H9 (cell line): ENCODE results near the gene DELE1. TPM values are rescaled to one million over a fixed set of nuclear protein-coding genes. Genes with fewer than 3 reads are reported as not detected.

Experiments used
- DNase-seq: peaks from one replicate; pipeline ENCODE4 v3.0.0-alpha.2; 2017
- H2AFZ ChIP-seq: one replicate; pipeline ENCODE4 v1.6.1; 2013; ENCODE audit warnings: mild to moderate bottlenecking, low read length, control low read depth, moderate library complexity
- H2AK5ac ChIP-seq: 2 replicates; pipeline ENCODE4 v1.6.1; 2013; ENCODE audit warnings: low read length, control low read depth, mixed read lengths; ENCODE audit not compliant: insufficient read length
- H2BK120ac ChIP-seq: one replicate; pipeline ENCODE4 v1.6.1; 2013; ENCODE audit warnings: low read depth, mild to moderate bottlenecking, low read length, control low read depth, inconsistent platforms; ENCODE audit not compliant: poor library complexity, severe bottlenecking
- H2BK12ac ChIP-seq: 2 replicates; pipeline ENCODE4 v1.6.1; 2013; ENCODE audit warnings: low read length, control low read depth, mixed read lengths, low read depth; ENCODE audit not compliant: insufficient read length
- H2BK15ac ChIP-seq: 2 replicates; pipeline ENCODE4 v1.6.1; 2013; ENCODE audit warnings: low read depth, low read length, control low read depth
- H2BK20ac ChIP-seq: one replicate; pipeline ENCODE4 v1.6.1; 2013; ENCODE audit warnings: low read depth, mild to moderate bottlenecking, low read length, control low read depth, inconsistent platforms; ENCODE audit not compliant: poor library complexity, severe bottlenecking
- H2BK5ac ChIP-seq: 2 replicates; pipeline ENCODE4 v1.6.1; 2013; ENCODE audit warnings: low read length, control low read depth, mixed read lengths; ENCODE audit not compliant: insufficient read length
- H3K14ac ChIP-seq: 2 replicates; pipeline ENCODE4 v1.6.1; 2013; ENCODE audit warnings: low read length, control low read depth; ENCODE audit not compliant: insufficient read depth
- H3K18ac ChIP-seq: 2 replicates; pipeline ENCODE4 v1.6.1; 2013; ENCODE audit warnings: low read depth, mild to moderate bottlenecking, mixed read lengths, low read length, control low read depth; ENCODE audit not compliant: insufficient read length
- H3K23ac ChIP-seq: 2 replicates; pipeline ENCODE4 v1.6.1; 2013; ENCODE audit warnings: low read length, control low read depth, mixed read lengths, low read depth; ENCODE audit not compliant: insufficient read length
- H3K23me2 ChIP-seq: 2 replicates; pipeline ENCODE4 v1.6.1; 2013; ENCODE audit warnings: low read depth, mild to moderate bottlenecking, mixed read lengths, low read length, control low read depth; ENCODE audit not compliant: insufficient read length, poor library complexity, severe bottlenecking
- H3K27ac ChIP-seq: 2 replicates; pipeline ENCODE4 v1.5.1; 2013; ENCODE audit warnings: low read length, control low read depth, mixed read lengths, low read depth; ENCODE audit not compliant: insufficient read length
- H3K27me3 ChIP-seq: 2 replicates; pipeline ENCODE4 v1.6.1; 2013; ENCODE audit warnings: low read length, control low read depth, inconsistent platforms; ENCODE audit not compliant: insufficient read depth
- H3K4ac ChIP-seq: 2 replicates; pipeline ENCODE4 v1.6.1; 2013; ENCODE audit warnings: low read depth, mild to moderate bottlenecking, control low read depth, inconsistent platforms, low read length, moderate library complexity
- H3K4me1 ChIP-seq: 2 replicates; pipeline ENCODE4 v1.6.1; 2013; ENCODE audit warnings: low read length, control low read depth, inconsistent platforms; ENCODE audit not compliant: insufficient read depth
- H3K4me2 ChIP-seq: 2 replicates; pipeline ENCODE4 v1.6.1; 2013; ENCODE audit warnings: low read length, control low read depth, mixed read lengths; ENCODE audit not compliant: insufficient read length, insufficient read depth
- H3K56ac ChIP-seq: 2 replicates; pipeline ENCODE4 v1.6.1; 2013; ENCODE audit warnings: low read depth, mild to moderate bottlenecking, mixed read lengths, low read length, control low read depth; ENCODE audit not compliant: insufficient read length
- H3K79me1 ChIP-seq: 2 replicates; pipeline ENCODE4 v1.6.1; 2013; ENCODE audit warnings: low read depth, mild to moderate bottlenecking, moderate library complexity, low read length, control low read depth, inconsistent platforms; ENCODE audit not compliant: insufficient read depth, poor library complexity, severe bottlenecking
- H3K79me2 ChIP-seq: 2 replicates; pipeline ENCODE4 v1.6.1; 2013; ENCODE audit warnings: low read length, control low read depth, inconsistent platforms; ENCODE audit not compliant: insufficient read depth
- H3K9ac ChIP-seq: 2 replicates; pipeline ENCODE4 v1.6.1; 2013; ENCODE audit warnings: low read length, control low read depth, mixed read lengths; ENCODE audit not compliant: insufficient read length; ENCODE audit errors: extremely low read depth
- H3K9me3 ChIP-seq: one replicate; pipeline ENCODE4 v1.6.1; 2013; ENCODE audit warnings: low read depth, low read length, inconsistent platforms; ENCODE audit not compliant: control insufficient read depth
- H3T11ph ChIP-seq: one replicate; pipeline ENCODE4 v1.6.1; 2013; ENCODE audit warnings: mild to moderate bottlenecking, low read length, control low read depth, inconsistent platforms
- H4K20me1 ChIP-seq: one replicate; pipeline ENCODE4 v1.6.1; 2013; ENCODE audit not compliant: control insufficient read depth, insufficient read length, insufficient read depth
- H4K5ac ChIP-seq: 2 replicates; pipeline ENCODE4 v1.6.1; 2013; ENCODE audit warnings: low read depth, mild to moderate bottlenecking, mixed read lengths, low read length, control low read depth; ENCODE audit not compliant: insufficient read length
- H4K8ac ChIP-seq: replicated peaks from 2 replicates; pipeline ENCODE4 v1.6.1; 2013; ENCODE audit warnings: low read length, control low read depth, mixed read lengths, low read depth; ENCODE audit not compliant: insufficient read length
- H4K91ac ChIP-seq: 2 replicates; pipeline ENCODE4 v1.6.1; 2013; ENCODE audit warnings: low read depth, mild to moderate bottlenecking, moderate library complexity, mixed read lengths, low read length, control low read depth; ENCODE audit not compliant: insufficient read length
- H3K27ac Mint-ChIP-seq, 3 experiments: 2 replicates in 2 of 3; 3 replicates in 1 of 3; pipeline ENCODE4 v1.8.0; 2020 to 2021; ENCODE audit warnings: mixed read lengths in 3 of 3, mild to moderate bottlenecking in 1 of 3, moderate library complexity in 1 of 3
- H3K27me3 Mint-ChIP-seq: 2 replicates; pipeline ENCODE4 v1.8.0; 2021; ENCODE audit warnings: low read depth, mild to moderate bottlenecking, moderate library complexity, mixed read lengths
- H3K36me3 Mint-ChIP-seq, 3 experiments: 2 replicates in 2 of 3; 3 replicates in 1 of 3; pipeline ENCODE4 v1.8.0; 2020 to 2021; ENCODE audit warnings: low read depth in 3 of 3, mixed read lengths in 3 of 3; ENCODE audit not compliant: insufficient read depth in 1 of 3
- H3K4me1 Mint-ChIP-seq, 2 experiments: 2 replicates each; pipeline ENCODE4 v1.8.0; 2020; ENCODE audit warnings: mixed read lengths in 2 of 2
- H3K4me3 Mint-ChIP-seq, 2 experiments: 2 replicates in 1 of 2; 3 replicates in 1 of 2; pipeline ENCODE4 v1.8.0; 2020 to 2021; ENCODE audit warnings: mild to moderate bottlenecking in 2 of 2, mixed read lengths in 2 of 2, moderate library complexity in 1 of 2
- H3K9me3 Mint-ChIP-seq, 2 experiments: 2 replicates in 1 of 2; 3 replicates in 1 of 2; pipeline ENCODE4 v1.8.0; 2020; ENCODE audit warnings: mild to moderate bottlenecking in 2 of 2, mixed read lengths in 2 of 2, moderate library complexity in 1 of 2
- WGBS: extraction: QIAGEN DNeasy Blood & Tissue Kit; methylation state at CpG from one replicate; pipeline ENCODE4 v1.1.7; 2013; ENCODE audit warnings: missing lambda C conversion rate, low lambda C conversion rate, mixed read lengths; ENCODE audit not compliant: insufficient read length; ENCODE audit errors: extremely low coverage; 5-methylcytosine and 5-hydroxymethylcytosine counted together
- total RNA-seq: library from RNA; stranded (reverse); gene quantifications from 2 replicates; pipeline ENCODE4 v1.2.1, GENCODE V29; 2021
- TF ChIP-seq, protein P1 (sequence below): fragments of 200-600 bp; sonication (generic); conservative IDR thresholded peaks from 3 replicates; pipeline ENCODE4 v1.8.0; 2021; ENCODE audit warnings: antibody characterized with exemption, mild to moderate bottlenecking

Gene DELE1
- total RNA-seq, 1 experiment from 2014 or later = 75.3 TPM

- no peak overlapping the region for H3K9ac ChIP-seq
- H2AK5ac ChIP-seq = no peak overlapping the region
- H3K27me3 Mint-ChIP-seq = no peaks in the 10 kb centered on the region
- no peaks in the 10 kb centered on the region for H3K27me3 ChIP-seq
- H3K79me2 ChIP-seq = no peaks in the 10 kb centered on the region
- no peak overlapping the region for H2BK12ac ChIP-seq
- no peak for DNase-seq
- no peaks in the 10 kb centered on the region for H4K20me1 ChIP-seq
- H2BK15ac ChIP-seq = no peak overlapping the region
- H3K23me2 ChIP-seq = no peaks in the 10 kb centered on the region
- H3K4me2 ChIP-seq = no peak overlapping the region
- H3K4me1 Mint-ChIP-seq = peaks cover 19 to 21% of the 10 kb centered on the region in 2 experiments
- H3K9me3 Mint-ChIP-seq = no peaks in the 10 kb centered on the region
- peaks cover 2% of the 10 kb centered on the region; the same call in 1 of the 2 replicates for H3K4me1 ChIP-seq
- no CpG with 5 or more reads among the region's 3 CpGs for WGBS
- H4K8ac ChIP-seq = no peak overlapping the region
- H3K9me3 ChIP-seq = no peaks in the 10 kb centered on the region
- no peak overlapping the region for H3K23ac ChIP-seq
- TF ChIP-seq, protein P1, sequence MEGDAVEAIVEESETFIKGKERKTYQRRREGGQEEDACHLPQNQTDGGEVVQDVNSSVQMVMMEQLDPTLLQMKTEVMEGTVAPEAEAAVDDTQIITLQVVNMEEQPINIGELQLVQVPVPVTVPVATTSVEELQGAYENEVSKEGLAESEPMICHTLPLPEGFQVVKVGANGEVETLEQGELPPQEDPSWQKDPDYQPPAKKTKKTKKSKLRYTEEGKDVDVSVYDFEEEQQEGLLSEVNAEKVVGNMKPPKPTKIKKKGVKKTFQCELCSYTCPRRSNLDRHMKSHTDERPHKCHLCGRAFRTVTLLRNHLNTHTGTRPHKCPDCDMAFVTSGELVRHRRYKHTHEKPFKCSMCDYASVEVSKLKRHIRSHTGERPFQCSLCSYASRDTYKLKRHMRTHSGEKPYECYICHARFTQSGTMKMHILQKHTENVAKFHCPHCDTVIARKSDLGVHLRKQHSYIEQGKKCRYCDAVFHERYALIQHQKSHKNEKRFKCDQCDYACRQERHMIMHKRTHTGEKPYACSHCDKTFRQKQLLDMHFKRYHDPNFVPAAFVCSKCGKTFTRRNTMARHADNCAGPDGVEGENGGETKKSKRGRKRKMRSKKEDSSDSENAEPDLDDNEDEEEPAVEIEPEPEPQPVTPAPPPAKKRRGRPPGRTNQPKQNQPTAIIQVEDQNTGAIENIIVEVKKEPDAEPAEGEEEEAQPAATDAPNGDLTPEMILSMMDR = no peak
- H3K79me1 ChIP-seq = no peaks in the 10 kb centered on the region
- H3K18ac ChIP-seq = no peak overlapping the region
- H3K56ac ChIP-seq = no peak overlapping the region
- no peak overlapping the region for H3K4me3 Mint-ChIP-seq
- no peak overlapping the region for H2AFZ ChIP-seq
- H2BK20ac ChIP-seq = no peak overlapping the region
- no peak overlapping the region for H3K27ac Mint-ChIP-seq
- H3K14ac ChIP-seq = no peak overlapping the region
- no peak overlapping the region for H3T11ph ChIP-seq
- H4K5ac ChIP-seq = no peak overlapping the region
- no peaks in the 10 kb centered on the region for H3K36me3 Mint-ChIP-seq
- H2BK5ac ChIP-seq = no peak overlapping the region
- no peak overlapping the region for H3K27ac ChIP-seq
- no peak overlapping the region for H4K91ac ChIP-seq
- no peak overlapping the region for H3K4ac ChIP-seq
- H2BK120ac ChIP-seq = no peak overlapping the region
These were observed 40.0 kb downstream of the DELE1 start for GRCh38 chr5:141963701-141964100.
